Measurements from ENCODE around the gene BEAN1.

Gene BEAN1

GRCh38 chr16:66470556-66470955, 43.5 kb downstream of the BEAN1 start:
- no peak for DNase-seq (ENCODE audit: low read depth)
- H3K4me3 ChIP-seq (ENCODE audit: low read length), result no peak overlapping the region
- no peak for TF ChIP-seq CTCF (conservative IDR thresholded peaks at IDR 0.05; ENCODE audit: low read length)

GRCh38 chr16:66471264-66471663, 44.2 kb downstream of the BEAN1 start:
- no peak for DNase-seq (ENCODE audit: low read depth)
- no peak overlapping the region for H3K4me3 ChIP-seq (ENCODE audit: low read length)
- no peak for TF ChIP-seq CTCF (conservative IDR thresholded peaks at IDR 0.05; ENCODE audit: low read length)

- no peak for DNase-seq (ENCODE audit: low read depth)
- no peak for TF ChIP-seq CTCF (conservative IDR thresholded peaks at IDR 0.05; ENCODE audit: low read length)
- no peak overlapping the region for H3K4me3 ChIP-seq (ENCODE audit: low read length)
Observed at GRCh38 chr16:66471716-66472393, 44.8 kb downstream of the BEAN1 start.

- no peak for DNase-seq (ENCODE audit: low read depth)
- no peak for TF ChIP-seq CTCF (conservative IDR thresholded peaks at IDR 0.05; ENCODE audit: low read length)
- no peak overlapping the region for H3K4me3 ChIP-seq (ENCODE audit: low read length)
Observed at GRCh38 chr16:66473051-66473571, 46.0 kb downstream of the BEAN1 start.

GRCh38 chr16:66473654-66474519, 46.8 kb downstream of the BEAN1 start:
- no peak for DNase-seq (ENCODE audit: low read depth)
- no peak for TF ChIP-seq CTCF (conservative IDR thresholded peaks at IDR 0.05; ENCODE audit: low read length)
- H3K4me3 ChIP-seq (ENCODE audit: low read length), result no peak overlapping the region

GRCh38 chr16:66474750-66475199, 47.7 kb downstream of the BEAN1 start:
- no peak for DNase-seq (ENCODE audit: low read depth)
- TF ChIP-seq CTCF (conservative IDR thresholded peaks at IDR 0.05; ENCODE audit: low read length), result no peak
- no peak overlapping the region for H3K4me3 ChIP-seq (ENCODE audit: low read length)
